Caco-2 (cell line): ENCODE data around the gene YDJC. TPM values are rescaled to one million over a fixed set of nuclear protein-coding genes. Genes with fewer than 3 reads are reported as not detected.
"Not testable (repeated sequence)": the region's sequence is repeated elsewhere in the genome, so short reads cannot be mapped to it uniquely, and the experiment has no call there.

Source experiments
- Bru-seq: library from RNA; stranded (reverse); fragments of 400-500 nt; gene quantifications from one replicate; lab custom pipeline; 2021; lab: Mats Ljungman, UMichigan
- BruChase-seq, 2 experiments: library from RNA; stranded (reverse); fragments of 400-500 nt; gene quantifications; one replicate each; lab custom pipeline; 2021; lab: Mats Ljungman, UMichigan
- BruUV-seq: library from RNA; stranded (reverse); fragments of 400-500 nt; replicated peaks from 2 replicates; lab custom pipeline; 2021; lab: Mats Ljungman, UMichigan
- CTCF ChIA-PET: fragments of 300-600 bp; sonication (Branson Sonifier 250); formaldehyde crosslinking; loops from one replicate; lab custom pipeline; 2022; ENCODE audit warnings: antibody characterized with exemption; lab: Charles Lee
- POLR2A ChIA-PET: fragments of 300-600 bp; sonication (Branson Sonifier 250); formaldehyde crosslinking; loops from one replicate; lab custom pipeline; 2022; ENCODE audit warnings: antibody characterized with exemption; lab: Charles Lee
- DNase-seq, 2 experiments: peaks; one replicate each; pipeline versions ENCODE4 v3.0.0 to v3.0.0-alpha.2; 2020 to 2022
- H3K27me3 ChIP-seq: replicated peaks from 2 replicates; pipeline ENCODE4 v1.6.0; 2011; ENCODE audit warnings: low read length; ENCODE audit not compliant: control insufficient read depth, insufficient read depth
- H3K36me3 ChIP-seq: 2 replicates; pipeline ENCODE4 v1.5.1; 2011; ENCODE audit warnings: low read length; ENCODE audit not compliant: control insufficient read depth, insufficient read depth
- H3K4me1 ChIP-seq: fragments of 250-450 bp; sonication (Bioruptor Pico); 2 replicates; pipeline ENCODE4 v1.5.1; 2020; ENCODE audit warnings: mild to moderate bottlenecking
- H3K4me3 ChIP-seq: 2 replicates; pipeline ENCODE4 v1.5.1; 2011; ENCODE audit warnings: low read depth, mild to moderate bottlenecking, control low read depth, low read length
- H3K9me3 ChIP-seq: fragments of 250-450 bp; sonication (Bioruptor Pico); 2 replicates; pipeline ENCODE4 v1.5.1; 2020; ENCODE audit warnings: mild to moderate bottlenecking, moderate library complexity
- H3K27ac Mint-ChIP-seq: one replicate; pipeline ENCODE4 v1.8.0; 2022; ENCODE audit warnings: mixed read lengths; ENCODE audit not compliant: unreplicated experiment
- H3K27me3 Mint-ChIP-seq: one replicate; pipeline ENCODE4 v1.8.0; 2022; ENCODE audit warnings: mixed read lengths; ENCODE audit not compliant: insufficient read depth, unreplicated experiment
- H3K36me3 Mint-ChIP-seq: one replicate; pipeline ENCODE4 v1.8.0; 2022; ENCODE audit warnings: mild to moderate bottlenecking, mixed read lengths; ENCODE audit not compliant: insufficient read depth, unreplicated experiment
- H3K4me1 Mint-ChIP-seq: one replicate; pipeline ENCODE4 v1.8.0; 2022; ENCODE audit warnings: low read depth, mixed read lengths; ENCODE audit not compliant: unreplicated experiment
- H3K4me3 Mint-ChIP-seq: one replicate; pipeline ENCODE4 v1.8.0; 2022; ENCODE audit warnings: mild to moderate bottlenecking, moderate library complexity, mixed read lengths; ENCODE audit not compliant: unreplicated experiment
- H3K9me3 Mint-ChIP-seq: one replicate; pipeline ENCODE4 v1.8.0; 2022; ENCODE audit warnings: mixed read lengths; ENCODE audit not compliant: unreplicated experiment
- intact Hi-C: fragments of 100-400 bp; cut with micrococcal nuclease; formaldehyde crosslinking; loops from one replicate; pipeline ENCODE4 v1.10.0; 2022; ENCODE audit not compliant: unreplicated experiment
- long read RNA-seq: library from polyadenylated mRNA; stranded (forward); transcript quantifications from one replicate; pipeline ENCODE4 v2.0.0, GENCODE V29; 2022
- total RNA-seq: library from RNA; stranded (reverse); gene quantifications from 2 replicates; pipeline ENCODE4 v1.2.3, GENCODE V29; 2022
- TF ChIP-seq, protein P1 (sequence below), 2 experiments: fragments of 200-600 bp in 1 of 2; IDR thresholded peaks; 1 replicate in 1 of 2; 2 replicates in 1 of 2; pipeline versions ENCODE4 v1.5.1 to v1.8.0; 2011 to 2022; ENCODE audit warnings: antibody characterized with exemption in 1 of 2, control low read depth in 1 of 2, inconsistent platforms in 1 of 2, low read depth in 1 of 2, low read length in 1 of 2, mild to moderate bottlenecking in 1 of 2, moderate library complexity in 1 of 2; ENCODE audit not compliant: insufficient read depth in 1 of 2, severe bottlenecking in 1 of 2, unreplicated experiment in 1 of 2

Gene YDJC, protein sequence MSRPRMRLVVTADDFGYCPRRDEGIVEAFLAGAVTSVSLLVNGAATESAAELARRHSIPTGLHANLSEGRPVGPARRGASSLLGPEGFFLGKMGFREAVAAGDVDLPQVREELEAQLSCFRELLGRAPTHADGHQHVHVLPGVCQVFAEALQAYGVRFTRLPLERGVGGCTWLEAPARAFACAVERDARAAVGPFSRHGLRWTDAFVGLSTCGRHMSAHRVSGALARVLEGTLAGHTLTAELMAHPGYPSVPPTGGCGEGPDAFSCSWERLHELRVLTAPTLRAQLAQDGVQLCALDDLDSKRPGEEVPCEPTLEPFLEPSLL
- total RNA-seq (55.9 and 60.0 TPM in 2 replicates), Bru-seq, nascent RNA (percentile 79 among the genes with signal in this experiment), BruChase-seq, experiment 1, labeled RNA remaining after a 2-hour chase (percentile 79 among the genes with signal in this experiment), BruChase-seq, experiment 2, labeled RNA remaining after a 6-hour chase (percentile 86 among the genes with signal in this experiment)
- long read RNA-seq, transcript YDJC-201 (5 exons, 1,351 nt) = major isoform, 21 of 123 reads
- long read RNA-seq, transcript YDJC-203 (5 exons, 1,410 nt) = major isoform, 21 of 123 reads
- long read RNA-seq, transcript YDJC-205 (2 exons, 1,423 nt) = minor isoform, 14 of 123 reads
- long read RNA-seq, transcript YDJC-206 (4 exons, 1,494 nt) = minor isoform, 10 of 123 reads
- long read RNA-seq, partial matches to known transcripts = 22 of 123 reads
- long read RNA-seq, other reads (novel, unspliced or antisense) = 27 of 123 reads

GRCh38 chr22:21629255-21630149, at the start of gene YDJC:
Gene YDJC (minus strand): TSS chr22:21630022. CDS start chr22:21630014, 8 bp downstream.
- Histone ChIP-seq H3K27me3 (no peaks in the 10 kb centered on the region), H3K9me3 (no peaks in the 10 kb centered on the region), H3K4me3 (peak within 1 kb of the TSS; percentile 67), H3K36me3 (peaks cover 4% of the 10 kb centered on the region; the same call in 1 of the 2 replicates), H3K4me1 (peaks cover 5% of the 10 kb centered on the region; the same call in 1 of the 2 replicates)
- Mint-ChIP-seq H3K36me3 (peaks cover 51% of the 10 kb centered on the region), H3K9me3 (no peaks in the 10 kb centered on the region), H3K27ac (peak within 1 kb of the TSS; percentile 84), H3K27me3 (no peaks in the 10 kb centered on the region), H3K4me1 (no peaks in the 10 kb centered on the region), H3K4me3 (peak within 1 kb of the TSS; percentile 79)
- intact Hi-C loops = loop anchor here (1.0 kb wide), 1 partner anchor 12 kb away; no protein-coding TSS in a partner anchor
- peak; percentile 96 to 97 for DNase-seq
- TF ChIP-seq, protein P1, sequence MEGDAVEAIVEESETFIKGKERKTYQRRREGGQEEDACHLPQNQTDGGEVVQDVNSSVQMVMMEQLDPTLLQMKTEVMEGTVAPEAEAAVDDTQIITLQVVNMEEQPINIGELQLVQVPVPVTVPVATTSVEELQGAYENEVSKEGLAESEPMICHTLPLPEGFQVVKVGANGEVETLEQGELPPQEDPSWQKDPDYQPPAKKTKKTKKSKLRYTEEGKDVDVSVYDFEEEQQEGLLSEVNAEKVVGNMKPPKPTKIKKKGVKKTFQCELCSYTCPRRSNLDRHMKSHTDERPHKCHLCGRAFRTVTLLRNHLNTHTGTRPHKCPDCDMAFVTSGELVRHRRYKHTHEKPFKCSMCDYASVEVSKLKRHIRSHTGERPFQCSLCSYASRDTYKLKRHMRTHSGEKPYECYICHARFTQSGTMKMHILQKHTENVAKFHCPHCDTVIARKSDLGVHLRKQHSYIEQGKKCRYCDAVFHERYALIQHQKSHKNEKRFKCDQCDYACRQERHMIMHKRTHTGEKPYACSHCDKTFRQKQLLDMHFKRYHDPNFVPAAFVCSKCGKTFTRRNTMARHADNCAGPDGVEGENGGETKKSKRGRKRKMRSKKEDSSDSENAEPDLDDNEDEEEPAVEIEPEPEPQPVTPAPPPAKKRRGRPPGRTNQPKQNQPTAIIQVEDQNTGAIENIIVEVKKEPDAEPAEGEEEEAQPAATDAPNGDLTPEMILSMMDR (IDR thresholded peaks at IDR 0.05; ENCODE audit: insufficient read depth in 1 of 2, low read depth in 1 of 2, low read length in 1 of 2, severe bottlenecking in 1 of 2, unreplicated experiment in 1 of 2) = peak; percentile 49 to 79
- CTCF ChIA-PET = interaction anchor here (0.6 to 6.9 kb wide), 11 partner anchors 9 to 57 kb away, joined by 3 to 179 read pairs (median 5); partner anchors contain the start of gene SDF2L1
- BruUV-seq = TSS peak; percentile 65
- POLR2A ChIA-PET = interaction anchor here (0.6 to 4.4 kb wide), 10 partner anchors 9 to 57 kb away, joined by 3 to 81 read pairs (median 4); partner anchors contain the start of genes PPIL2 and SDF2L1

DNA sequence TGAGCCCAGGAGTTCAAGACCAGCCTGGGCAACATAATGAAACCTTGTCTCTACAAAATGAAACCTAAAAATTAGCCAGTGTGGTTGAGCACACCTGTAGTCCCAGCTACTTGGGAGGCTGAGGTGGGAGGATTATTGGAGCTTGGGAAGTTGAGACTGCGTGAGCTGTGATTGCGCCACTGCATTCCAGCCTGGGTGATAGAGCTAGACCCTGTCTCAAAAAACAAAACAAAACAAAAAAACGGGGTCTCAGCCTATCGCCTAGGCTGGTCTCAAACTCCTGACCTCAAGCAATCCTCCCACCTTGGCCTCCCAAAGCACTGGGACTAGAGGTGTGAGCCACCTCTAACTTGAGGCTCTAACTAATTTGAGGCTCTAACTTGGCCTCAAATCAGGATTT, 49.6 kb upstream of the YDJC start:
- Mint-ChIP-seq H3K27me3 (no peaks in the 10 kb centered on the region), H3K9me3 (no peaks in the 10 kb centered on the region), H3K36me3 (peaks cover 50% of the 10 kb centered on the region), H3K4me3 (no peak overlapping the region), H3K4me1 (no peaks in the 10 kb centered on the region), H3K27ac (no peak overlapping the region)
- Histone ChIP-seq H3K36me3 (peaks cover 4% of the 10 kb centered on the region), H3K27me3 (no peaks in the 10 kb centered on the region), H3K4me3 (no peak overlapping the region), H3K9me3 (no peaks in the 10 kb centered on the region), H3K4me1 (no peaks in the 10 kb centered on the region)
- intact Hi-C loops = no loop called here
- ChIA-PET CTCF (no interaction called here), POLR2A (no interaction called here)
- no peak for DNase-seq
- no TSS peak for BruUV-seq
- TF ChIP-seq, protein P1 (IDR thresholded peaks at IDR 0.05; ENCODE audit: insufficient read depth in 1 of 2, low read depth in 1 of 2, low read length in 1 of 2, severe bottlenecking in 1 of 2, unreplicated experiment in 1 of 2) = no peak

DNA sequence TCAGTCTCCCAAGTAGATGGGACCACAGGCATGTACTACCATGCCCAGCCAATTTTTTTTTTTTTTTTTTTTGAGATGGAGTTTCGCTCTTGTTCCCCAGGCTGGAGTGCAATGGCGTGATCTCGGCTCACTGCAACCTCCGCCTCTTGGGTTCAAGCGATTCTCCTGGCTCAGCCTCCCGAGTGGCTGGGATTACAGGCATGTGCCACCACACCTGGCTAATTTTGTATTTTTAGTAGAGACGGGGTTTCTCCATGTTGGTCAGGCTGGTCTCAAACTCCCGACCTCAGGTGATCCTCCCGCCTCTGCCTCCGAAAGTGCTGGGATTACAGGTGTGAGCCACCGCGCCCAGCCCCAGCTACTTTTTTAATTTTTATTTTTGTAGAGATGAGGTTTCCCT, 49.0 kb upstream of the YDJC start:
- not testable (repeated sequence) for H3K4me3 Mint-ChIP-seq
- H3K36me3 Mint-ChIP-seq = peaks cover 53% of the 10 kb centered on the region

More for the DNA sequence above, 49.0 kb upstream of the YDJC start:
- intact Hi-C loops, H3K27me3 ChIP-seq, H3K36me3 ChIP-seq, BruUV-seq, H3K9me3 ChIP-seq, DNase-seq, H3K4me3 ChIP-seq, H3K9me3 Mint-ChIP-seq, H3K4me1 Mint-ChIP-seq, H3K27ac Mint-ChIP-seq, H3K27me3 Mint-ChIP-seq, CTCF ChIA-PET, H3K4me1 ChIP-seq, POLR2A ChIA-PET: not testable (repeated sequence)
